Activated gamma-delta T cell treated with anti-CD3 and anti-CD28 coated beads, Interleukin-2, amount 50 U/mL, for 16 hours (primary cell): ENCODE data around the gene SVBP.

Experiments used
- DNase-seq: peaks from one replicate; pipeline ENCODE4 v3.0.0-alpha.2; 2020; ENCODE audit warnings: low read depth

SVBP gene

GRCh38 chr1:42806171-42806570 lies 11.0 kb downstream of the SVBP start:
- DNase-seq, result no peak

DNA sequence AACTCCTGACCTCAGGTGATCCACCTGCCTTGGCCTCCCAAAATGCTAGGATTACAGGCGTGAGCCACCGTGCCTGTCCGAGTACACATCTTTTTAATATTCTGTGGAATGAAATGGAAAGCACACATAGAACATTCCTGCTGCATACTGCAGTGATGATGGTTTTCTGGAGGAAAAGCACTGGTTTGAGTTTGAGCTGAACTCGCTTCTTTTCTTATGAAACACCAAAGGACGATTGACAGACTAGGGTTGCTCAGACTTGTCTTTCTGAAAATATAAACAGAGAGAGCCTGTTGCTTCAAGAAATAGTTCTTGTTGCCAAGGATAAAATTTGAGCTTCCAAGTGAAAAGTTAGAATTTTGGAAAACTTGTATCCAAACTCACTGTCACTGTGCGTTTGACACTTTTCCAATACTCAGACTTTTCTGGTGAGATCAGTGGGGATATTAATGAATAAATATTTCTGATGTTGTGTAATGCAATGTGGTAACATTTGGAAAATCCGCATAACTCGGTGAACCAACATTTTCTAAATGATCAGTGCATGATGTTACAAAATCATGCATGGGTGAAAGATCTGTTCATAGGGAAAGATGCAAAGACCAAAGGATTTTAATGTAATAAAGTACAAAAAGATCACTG lies 15.2 kb downstream of the SVBP start:
- DNase-seq, result no peak

DNA sequence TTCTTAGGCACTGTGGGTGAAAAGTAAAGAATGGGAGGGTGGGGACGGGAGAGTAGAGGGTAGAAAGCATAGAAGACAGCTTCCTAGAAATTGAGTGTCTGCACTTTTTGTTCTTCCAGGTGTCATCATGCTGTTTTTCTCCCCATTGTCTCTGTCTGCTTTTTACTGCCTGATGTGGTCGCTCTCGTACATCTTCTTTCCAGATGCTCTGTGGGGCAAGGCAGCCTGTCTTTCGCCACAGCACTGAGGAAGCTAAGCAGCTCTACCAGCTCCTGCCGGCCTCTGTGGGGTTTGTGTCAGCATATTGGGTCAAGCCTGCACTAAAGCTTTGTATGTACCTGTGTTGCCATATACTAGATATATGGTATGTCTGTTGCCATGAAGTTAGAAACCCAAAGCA lies 19.2 kb downstream of the SVBP start:
- DNase-seq, result no peak

GRCh38 chr1:42797414-42797813 lies 19.8 kb downstream of the SVBP start:
- no peak for DNase-seq

GRCh38 chr1:42793824-42794223 lies 23.4 kb downstream of the SVBP start:
- no peak for DNase-seq

- no peak for DNase-seq
Measured at GRCh38 chr1:42788021-42788420, 29.2 kb downstream of the SVBP start.

DNA sequence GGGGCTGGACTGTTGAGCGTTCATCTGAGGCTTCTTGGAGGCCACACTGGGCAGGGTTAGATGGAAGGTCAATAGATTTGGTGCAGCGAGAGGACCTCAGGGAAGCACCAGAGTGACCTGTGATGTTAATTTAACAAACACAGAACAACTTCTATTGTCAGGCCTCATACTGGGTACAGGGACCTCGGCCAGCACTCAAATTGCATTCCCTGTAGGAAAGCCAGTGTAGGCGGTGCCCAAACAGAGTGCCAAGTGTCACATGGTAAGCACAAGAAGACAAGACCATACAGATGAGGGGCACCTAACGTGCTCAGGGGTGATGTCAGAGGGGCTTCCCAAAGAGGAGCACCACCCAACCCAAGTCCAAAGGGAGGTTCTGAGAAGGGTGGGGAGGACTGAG lies 31.1 kb downstream of the SVBP start:
- no peak for DNase-seq

- DNase-seq, result peak; percentile 19
Measured at GRCh38 chr1:42784946-42785693, 32.1 kb downstream of the SVBP start, which contains the start of gene TMEM269. Gene TMEM269, plus strand, starts transcription at chr1:42784991. Its CDS starts 4,903 bp downstream, at chr1:42789894.

- DNase-seq, result no peak
Measured at GRCh38 chr1:42784547-42784945, 32.7 kb downstream of the SVBP start.

DNA sequence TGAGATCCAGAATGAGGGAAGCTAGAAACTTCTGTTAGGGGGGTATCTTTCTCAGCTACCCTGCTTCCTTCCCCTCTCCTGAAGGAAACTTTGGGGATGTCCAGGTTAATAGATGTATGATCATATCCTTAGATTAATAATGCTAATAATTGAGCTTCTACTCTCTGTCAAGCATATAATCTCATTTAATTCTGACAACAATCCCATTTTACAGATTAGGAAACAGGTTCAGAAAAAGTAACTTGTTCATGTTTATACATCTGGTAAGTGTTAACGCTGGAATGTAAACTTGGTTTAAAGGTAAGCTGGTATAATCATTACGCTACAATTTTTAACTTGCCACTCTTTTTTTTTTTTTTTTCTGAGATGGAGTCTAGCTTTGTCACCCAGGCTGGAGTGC lies 34.1 kb downstream of the SVBP start:
- no peak for DNase-seq

- DNase-seq, result no peak
Measured at GRCh38 chr1:42780176-42780575, 37.0 kb downstream of the SVBP start.

GRCh38 chr1:42779725-42780124 lies 37.5 kb downstream of the SVBP start:
- no peak for DNase-seq

DNA sequence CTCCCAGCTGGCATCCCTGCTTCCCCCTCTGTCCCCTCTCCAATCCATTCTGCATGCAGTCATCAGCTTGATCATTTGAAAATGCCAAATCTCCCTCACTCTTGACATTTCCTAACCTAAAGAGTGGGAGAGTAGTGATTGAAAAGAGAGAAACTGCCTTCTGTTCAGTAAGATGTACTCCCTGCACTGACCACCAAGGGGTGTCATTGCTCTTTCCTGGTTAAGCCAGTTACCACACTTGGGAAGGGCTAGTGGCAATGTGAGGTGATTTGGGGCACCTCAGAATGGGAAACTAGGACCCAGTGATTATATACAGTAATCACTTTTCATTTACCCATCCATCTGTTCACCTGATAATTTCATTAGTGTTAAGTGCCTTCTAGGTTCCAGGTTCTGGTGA lies 39.3 kb downstream of the SVBP start:
- no peak for DNase-seq

- DNase-seq, result no peak
Measured at GRCh38 chr1:42776502-42776901, 40.7 kb downstream of the SVBP start.

DNA sequence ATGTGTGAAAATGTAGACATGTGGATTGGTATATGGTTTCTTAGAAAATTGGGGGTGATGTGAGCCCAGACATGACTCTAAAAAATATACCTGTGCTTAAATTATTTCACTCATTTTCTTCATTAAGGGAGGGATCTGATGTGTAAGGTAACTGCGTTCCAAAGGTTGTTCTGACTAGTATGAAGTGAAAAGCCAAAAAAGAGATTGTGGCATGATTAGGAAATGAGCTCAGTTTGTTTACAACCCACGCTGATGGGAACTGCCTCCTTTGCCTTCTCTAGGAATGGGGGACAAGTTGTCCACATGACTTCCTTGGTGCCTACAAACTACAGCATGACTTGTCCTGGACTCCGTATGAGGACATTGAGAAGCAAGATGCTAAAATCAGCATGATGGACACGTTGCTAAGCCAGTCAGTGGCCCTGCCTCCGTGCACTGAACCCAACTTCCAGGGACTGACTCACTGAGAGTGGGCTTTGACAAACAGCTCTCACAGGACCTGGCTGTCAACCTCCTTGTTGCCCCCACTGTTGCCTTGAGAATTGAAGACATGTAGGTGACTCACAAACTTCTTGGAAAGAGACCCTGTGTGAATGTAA lies 42.2 kb downstream of the SVBP start:
- DNase-seq, result no peak

- DNase-seq, result no peak
Measured at GRCh38 chr1:42773420-42773819, 43.8 kb downstream of the SVBP start.

- DNase-seq, result no peak
Measured at GRCh38 chr1:42769811-42770210, 47.4 kb downstream of the SVBP start.

DNA sequence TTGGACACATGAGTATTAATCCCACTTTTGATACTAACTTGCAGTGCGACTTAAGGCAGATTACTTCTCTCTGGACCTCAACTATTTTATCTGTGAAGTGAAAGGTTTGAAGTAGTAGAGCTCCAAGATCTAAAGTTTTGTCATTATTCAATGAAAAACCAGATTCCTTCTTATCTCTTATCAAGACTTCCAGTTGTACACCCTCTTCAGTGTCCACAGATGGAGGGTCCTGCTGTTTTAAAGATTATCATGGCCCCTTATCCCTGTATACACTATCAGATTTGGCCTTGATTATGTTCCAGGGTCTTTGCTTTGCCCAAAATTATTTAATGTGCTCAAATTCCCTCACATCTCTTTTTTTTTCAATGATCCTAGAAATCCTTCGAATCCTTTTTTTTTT lies 49.0 kb downstream of the SVBP start:
- no peak for DNase-seq

DNA sequence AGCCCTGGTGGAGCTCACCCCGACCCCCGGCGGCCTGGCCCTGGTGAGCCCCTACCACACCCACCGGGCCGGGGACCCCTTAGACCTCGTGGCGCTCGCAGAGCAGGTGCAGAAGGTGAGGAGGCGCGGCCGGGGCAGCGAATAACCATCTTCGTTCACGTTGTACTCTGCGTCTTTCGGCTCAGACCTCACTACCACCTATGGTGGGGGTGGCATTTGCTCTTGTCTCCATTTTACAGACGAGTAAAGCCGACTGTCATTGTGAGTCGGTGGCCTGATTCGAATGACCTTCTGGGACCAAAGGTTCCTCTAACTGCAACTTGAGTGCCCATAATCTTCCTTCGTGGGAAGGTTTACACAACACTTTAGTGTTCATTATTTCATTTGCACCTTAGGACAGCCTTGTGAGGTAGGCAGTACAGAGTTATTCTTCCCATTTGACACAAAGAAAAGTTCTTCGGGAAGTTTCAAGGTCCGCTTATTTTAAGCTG lies 49.6 kb downstream of the SVBP start:
- DNase-seq, result no peak

DNA sequence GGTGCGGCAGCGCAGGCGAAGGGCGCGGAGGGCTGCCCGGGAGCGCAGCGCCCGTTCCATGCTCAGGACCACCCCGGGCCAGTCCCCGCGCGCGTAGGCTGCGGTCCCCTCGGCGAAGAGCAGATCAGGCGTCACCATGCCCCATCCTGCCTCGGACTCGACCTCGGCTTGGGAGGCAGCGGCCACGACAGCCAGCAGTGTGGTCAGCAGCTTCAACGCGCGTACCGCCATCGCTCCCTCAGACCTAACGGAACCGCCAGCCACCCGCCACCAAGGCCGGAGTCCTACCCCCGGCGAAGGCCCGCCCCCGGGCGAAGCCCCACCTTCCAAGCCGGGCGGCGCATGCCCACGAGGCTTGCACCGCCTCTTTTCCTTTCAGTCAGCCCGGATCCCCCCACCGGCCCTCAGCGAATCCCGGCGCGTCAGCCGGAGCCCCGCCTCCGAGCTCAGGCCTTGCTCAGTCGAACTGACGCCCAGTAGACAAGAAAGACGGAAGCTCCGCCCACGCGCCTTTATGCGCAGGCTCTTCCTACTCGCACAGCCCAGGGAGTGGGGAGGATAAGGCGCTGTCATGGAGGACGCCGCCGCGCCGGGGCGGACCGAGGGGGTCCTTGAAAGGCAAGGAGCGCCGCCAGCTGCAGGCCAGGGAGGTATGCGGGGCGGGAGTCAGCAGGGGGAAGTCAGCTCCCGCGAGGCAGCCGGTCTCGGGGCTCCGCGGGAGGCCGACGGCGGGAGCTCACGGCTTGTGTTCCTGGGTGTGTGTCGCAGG lies 50.3 kb downstream of the SVBP start, which contains the start of the genes C1orf50 and P3H1:
Gene C1orf50 (plus strand): TSS at position 509 of the 769 bp plus-strand sequence. CDS start 63 bp downstream, at position 572.
Gene P3H1 (minus strand): TSS at position 288 of the 769 bp plus-strand sequence. CDS start 57 bp downstream, at position 231.
- peak; percentile 100 for DNase-seq

GRCh38 chr1:42765832-42766740 lies 51.1 kb downstream of the SVBP start:
- DNase-seq, result peak; percentile 21
